Cerebellar nuclear complex (tissue), 1 donor: ENCODE measurements around the gene CABLES1.

Experiments
- DNase-seq, 2 experiments: peaks; one replicate each; lab custom pipeline; 2025; lab: John Stamatoyannopoulos, UW

The CABLES1 gene

DNA sequence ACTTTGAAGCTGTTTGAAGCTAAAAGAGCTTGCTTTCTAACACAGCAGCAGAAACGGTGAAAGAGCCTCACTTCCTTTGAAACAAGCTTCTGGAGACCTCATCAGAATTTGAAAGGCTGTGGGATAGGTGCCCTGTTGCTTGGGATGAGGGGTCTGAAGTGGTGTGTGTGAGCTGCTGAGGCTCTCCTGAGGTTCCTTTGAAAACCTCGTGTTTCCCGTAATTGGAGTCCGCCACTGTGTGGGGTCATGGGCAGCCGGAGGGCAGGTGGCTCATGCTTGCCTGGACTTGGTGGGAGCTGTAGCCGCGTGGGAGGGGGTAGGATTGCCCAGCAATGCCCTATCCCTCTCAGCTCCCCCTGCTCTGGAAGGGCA is 34.4 kb downstream of the CABLES1 start:
- DNase-seq = no peak

DNA sequence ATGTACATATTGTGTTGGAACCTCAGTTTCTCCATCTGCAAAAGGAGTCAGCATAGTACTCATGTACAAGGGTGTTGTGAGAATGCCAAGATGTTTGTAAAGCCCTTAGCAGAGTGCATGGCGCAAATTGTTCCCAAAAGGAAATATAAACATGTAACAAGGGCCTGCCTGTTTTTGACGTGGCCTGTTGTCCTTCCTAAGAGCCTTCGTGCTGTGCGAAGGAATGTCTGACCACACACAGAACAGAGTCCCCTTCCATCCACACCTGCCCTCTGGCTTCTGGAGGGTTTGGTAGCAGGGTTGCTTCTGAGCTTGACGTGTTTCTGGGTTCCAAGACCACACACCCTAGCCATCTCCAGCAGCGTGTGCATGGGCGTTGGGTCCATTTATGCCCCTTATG is 34.9 kb downstream of the CABLES1 start:
- DNase-seq = no peak

DNA sequence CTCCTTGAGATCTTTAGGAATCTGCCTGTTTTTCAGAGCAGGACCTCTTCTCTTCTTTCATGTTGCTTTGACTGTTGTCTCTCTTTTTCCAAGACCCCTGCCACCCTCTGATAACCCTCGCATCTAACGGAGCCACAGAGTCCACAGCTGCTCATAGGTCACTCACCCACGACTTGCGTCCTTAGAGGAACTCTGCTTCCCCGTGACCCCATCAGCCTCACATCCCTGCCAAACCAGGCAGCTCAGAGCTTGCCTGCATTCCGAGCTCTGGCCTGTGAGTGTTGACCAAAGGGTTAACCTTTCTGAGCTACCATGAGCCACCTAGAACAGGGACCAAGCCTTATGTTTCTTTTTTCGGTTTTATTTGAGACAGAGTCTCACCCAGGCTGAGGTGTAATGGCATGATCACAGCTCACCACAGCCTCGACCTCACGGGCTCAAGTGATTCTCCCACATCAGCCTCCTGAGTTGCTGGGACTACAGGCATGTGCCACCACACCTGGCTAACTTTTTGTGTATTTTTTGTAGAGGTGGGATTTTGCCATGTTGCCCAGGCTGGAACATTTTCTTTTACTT is 36.4 kb downstream of the CABLES1 start:
- DNase-seq = no peak

DNA sequence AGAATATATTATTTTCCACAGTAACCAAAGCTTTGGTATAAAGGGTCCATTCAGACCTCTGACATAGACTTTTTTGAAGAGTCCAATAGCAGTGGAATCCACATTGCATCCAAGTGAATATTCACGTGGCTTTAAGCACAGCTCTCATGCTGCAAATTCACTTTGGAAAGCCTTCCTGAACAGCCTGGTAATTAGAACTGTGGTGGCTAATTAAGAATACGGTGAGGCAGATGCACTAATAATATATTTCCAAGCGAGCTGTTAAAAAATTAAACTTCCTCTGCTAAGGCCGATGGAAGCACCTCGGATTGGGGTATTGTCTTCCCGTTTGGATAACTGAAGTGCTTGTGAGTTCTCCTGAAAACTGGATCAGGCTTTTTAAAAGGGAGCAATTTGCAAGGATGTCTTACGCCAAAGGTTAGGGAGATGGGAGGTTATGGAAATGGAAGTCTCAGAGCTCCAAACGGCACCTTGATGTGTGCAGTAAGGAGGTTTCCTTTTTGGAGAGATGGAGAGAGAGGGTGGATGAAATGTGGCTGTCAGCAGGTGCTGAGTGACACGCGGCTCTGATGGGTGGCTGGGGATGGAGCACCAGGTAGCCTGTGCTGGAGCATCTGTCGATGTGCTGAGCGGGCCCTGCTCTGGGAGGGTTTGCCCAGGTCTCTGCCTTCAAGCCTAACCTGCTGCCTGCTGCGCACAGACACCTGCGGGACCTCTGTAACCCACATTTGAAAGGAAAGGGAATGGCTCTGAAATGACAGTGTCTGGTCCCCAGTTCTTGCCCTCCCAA is 37.5 kb downstream of the CABLES1 start:
- no peak for DNase-seq

DNA sequence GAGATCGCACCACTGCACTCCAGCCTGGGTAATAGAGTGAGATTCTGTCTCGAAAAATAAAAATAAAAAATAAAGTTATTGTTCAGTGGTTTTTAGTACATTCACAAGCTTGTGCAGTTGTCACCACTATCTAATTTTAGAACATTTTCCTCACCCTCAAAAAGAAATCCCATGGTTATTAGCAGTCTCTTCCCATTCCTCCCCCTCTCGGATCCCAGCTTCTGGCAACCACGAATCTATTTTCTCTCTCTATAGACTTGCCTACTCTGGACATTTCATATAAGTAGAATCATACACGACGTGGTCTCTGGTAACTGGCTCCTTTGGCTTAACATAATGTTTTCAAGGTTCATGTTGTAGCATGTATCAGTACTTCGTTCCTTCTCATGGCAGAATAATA is 38.6 kb downstream of the CABLES1 start:
- no peak for DNase-seq

DNA sequence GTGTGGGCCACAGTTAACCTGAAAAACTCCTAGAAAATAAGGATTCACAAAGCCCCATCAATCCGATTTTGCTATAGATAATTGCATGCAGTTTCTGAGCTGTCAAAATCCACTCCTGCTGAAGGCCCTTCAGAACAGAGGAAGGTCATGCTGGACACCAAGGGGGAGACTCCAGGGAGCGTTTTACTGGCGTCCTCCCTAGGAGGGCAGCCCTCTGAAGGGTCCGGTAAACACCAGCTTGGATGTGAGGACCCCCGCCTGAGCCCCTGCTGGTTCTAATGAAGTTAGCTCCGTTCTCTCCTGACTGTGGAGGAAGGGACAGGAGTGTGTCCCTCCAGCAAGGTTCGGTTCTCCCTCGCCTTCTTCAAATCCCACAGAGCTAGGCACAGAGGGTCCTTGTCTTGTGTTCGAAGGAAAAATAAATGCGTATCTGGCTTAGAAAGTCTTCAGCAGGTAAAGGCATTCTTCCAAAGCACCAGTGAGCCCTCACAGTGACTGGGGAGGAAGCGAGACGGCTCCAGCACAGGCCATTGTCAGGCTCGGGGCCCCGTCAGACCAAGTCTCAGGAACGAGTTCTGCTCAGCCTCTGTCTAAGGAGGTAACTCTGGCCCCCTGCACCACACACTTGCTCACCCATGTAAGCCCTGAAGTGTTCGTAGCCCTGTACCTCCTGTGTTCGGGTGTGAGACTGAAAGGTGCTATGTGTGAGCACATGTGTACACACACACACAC is 41.6 kb downstream of the CABLES1 start:
- DNase-seq = no peak

DNA sequence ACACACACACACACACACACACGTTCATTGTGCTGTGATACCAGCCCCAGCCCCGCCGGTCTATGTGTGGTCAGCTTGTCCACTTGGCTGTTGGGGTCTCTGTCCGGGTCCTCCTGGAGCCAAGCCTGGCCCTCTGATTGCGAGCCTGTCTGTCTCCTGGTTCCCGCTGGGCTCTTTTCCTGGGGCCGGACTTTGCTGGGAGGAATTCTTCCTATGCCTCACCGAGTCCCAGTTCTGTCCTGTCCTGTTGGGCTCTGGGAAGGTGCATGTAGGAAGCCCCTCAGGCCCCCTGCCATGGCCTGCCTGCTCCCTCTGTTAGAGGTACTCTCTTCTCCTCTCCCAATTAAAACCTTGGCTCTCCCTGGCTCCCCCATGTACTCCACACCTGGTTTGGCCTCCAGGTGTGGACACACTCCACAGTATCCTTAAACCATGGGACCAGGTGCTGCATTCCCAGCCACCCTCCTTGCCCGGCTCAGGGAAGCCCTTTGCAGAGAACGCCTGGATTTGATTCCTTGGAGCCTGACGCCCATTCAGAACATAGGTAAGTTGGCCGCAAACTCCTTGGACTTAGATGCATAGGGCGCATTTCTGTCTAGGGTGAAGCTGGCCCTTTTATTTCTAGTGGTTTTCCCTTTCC is 42.3 kb downstream of the CABLES1 start:
- DNase-seq = no peak

DNA sequence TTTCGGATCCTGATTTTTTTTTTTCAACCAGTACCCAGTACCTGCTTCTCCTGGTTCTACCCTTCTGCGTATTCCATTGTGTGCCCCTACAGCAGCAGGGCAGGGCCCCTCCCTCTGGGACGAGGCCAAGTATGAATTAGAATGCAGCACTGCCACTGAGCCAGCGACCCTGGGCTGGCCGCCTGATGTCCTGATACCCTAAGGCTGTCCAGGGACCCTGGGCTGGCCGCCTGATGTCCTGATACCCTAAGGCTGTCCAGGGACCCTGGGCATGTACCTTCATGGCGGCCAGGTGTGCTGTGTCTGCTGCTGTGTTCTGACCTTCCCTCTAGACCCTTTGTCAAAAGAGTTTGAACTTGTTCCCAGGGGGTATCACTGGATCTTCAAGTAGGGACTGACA is 42.9 kb downstream of the CABLES1 start:
- DNase-seq = no peak

DNA sequence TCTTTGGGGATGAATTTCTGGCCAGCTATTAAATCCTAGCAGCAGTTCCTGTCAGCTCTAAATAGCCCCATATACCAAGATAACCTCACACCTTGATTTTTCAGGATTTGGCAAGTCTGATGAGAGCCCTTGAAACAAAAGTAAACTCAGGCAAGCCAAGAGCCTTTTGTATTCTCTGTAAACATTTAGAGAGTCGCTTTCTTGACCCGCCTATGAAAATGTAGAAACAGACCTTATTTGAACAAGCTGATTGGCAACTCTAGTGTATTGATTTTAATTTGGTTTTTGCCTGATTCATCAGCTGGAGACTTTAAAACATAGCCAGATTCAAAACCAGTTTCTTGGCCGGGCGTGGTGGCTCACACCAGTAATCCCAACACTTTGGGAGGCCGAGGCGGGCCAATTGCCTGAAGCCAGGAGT is 43.4 kb downstream of the CABLES1 start:
- no peak for DNase-seq

DNA sequence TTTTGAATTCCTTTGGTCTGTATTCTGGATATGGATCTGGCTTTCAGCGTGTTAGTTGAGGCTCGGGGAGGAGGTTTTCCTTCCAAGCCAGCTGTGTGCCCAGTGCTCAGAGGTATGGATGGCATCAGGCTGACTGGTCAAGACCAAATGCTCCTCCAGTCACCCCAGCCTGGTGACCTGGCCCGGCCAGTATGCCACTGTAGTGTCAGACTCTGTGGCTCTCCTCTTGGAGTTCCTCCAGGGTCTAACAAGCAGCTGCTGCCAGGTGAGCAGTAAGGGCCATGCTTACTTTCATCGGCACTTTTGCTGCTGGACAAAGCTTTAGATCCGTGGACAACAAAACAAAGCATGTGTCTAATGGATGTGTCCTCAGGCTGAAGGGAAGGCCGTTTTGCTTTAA is 44.1 kb downstream of the CABLES1 start:
- DNase-seq = no peak

DNA sequence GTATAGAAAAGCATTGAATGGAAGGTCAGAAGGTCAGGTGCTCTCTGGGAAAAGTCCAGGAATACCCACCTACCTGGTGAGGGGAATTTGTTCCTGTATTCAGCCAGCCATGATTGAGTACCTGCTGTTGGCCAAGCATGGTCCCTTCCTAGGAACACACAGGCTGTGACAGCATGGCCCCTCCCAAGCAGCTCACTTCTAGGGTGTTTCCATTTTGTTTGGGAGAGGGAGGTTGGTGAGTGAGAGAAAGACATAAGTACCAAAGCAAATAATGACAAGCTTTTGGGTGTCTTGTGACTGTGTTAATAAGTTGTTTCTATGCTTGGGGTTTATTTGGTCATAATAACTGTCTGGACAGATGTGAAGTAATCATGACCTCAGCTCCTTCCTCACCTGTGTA is 46.3 kb downstream of the CABLES1 start:
- no peak for DNase-seq

DNA sequence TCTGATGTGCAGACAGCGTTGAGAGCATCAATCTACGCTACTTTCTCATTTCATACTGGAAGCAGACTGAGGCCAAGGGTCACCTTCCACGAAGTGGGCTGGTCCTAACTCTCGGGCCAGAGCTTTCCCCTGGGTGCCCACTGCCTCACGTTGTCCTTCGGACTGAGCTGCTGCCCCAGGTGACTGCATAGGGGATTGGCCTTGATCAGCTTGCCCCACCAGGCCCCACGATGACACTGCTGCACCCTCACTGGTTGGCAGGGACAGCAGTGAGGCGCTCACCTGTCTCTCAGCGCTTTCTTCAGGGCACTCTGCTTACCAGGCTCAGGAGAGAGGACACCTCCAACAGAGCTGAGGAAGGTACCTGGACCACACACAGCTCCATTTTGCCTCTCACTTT is 47.3 kb downstream of the CABLES1 start:
- no peak for DNase-seq

DNA sequence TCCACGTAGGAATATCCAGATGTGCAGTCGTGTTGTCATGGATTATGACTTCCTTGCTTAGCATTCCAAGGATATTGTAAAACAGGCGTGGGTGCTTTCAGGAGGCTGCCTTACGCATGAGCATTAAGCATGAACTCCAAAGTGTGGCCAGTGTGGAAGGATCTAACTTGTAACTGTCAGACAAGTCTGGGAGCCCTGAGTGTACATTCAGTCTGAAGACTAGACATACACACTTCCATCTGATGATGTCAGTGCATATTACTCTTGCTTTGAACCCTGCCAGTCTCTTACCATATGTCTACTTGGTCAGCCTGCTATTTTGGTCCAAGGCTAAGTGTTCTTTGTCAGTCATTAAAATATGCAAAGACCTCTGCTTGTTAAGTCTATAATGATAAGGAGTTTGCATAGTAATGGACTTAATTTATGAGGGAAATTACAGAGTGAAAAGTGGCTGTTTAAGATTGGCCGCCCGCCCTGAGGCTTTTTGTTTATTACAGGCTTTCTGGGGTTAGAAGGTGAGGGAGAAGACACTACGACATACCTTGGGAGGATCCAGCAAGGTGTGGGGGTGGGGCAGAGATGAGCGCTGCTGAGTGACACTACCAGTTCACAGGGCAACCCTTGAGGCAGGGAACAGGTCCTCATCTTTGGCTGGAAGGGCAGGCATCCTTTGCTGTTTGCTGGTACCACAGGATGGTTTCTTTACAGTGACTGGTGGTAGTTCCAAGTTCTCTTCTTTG is 48.3 kb downstream of the CABLES1 start:
- DNase-seq = no peak

DNA sequence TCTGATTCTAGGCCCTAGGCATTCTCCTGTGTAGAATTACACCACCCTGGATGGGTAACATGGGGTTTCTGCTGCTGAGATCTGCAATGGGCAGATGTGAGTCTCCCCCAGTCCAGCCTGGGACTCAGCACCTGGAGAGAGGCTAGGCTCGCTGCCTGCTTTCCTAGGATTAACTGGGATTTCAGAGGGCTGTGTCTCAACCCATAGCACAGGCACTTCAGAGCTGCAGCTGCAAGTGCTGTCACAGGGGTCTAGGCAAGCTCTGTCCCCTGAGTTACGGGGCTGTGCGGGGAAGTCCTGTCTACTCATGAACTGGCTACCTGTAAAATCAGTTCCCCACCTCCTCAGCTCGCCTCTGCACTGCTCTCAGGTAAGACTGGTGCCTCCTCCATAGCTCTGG is 51.5 kb downstream of the CABLES1 start:
- no peak for DNase-seq

DNA sequence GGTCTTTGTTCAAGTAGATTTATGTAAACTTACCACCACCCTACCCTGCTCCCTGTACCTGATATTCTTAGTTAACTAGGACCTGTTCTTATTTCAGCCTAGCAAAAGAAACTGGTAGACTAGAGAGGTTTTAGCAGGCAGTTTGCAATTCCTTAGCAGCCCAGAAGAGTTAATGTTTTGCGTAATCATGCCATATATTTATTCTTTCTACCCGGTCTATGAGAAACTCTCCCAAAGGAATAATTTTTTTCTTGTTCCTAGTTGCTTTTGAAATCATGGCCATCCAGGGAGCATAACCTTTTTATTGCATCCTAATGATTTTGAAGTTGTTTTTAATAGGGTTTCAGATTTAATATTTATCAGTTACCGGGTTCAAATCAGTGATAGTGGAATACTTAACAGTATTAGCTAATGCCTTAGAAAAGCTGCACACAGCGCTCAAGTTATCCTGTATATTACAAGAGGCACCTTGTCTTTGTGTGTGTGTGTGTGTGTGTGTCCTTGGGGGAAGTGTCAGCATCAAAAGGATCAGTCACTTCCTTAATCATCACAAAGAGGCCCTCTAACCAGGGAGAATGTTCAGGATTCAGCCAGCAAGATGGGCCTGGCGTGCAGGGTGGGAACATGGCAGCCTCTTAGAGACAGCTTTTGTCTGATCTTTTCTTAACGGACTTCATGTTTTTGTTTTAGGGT is 52.9 kb downstream of the CABLES1 start:
- no peak for DNase-seq

DNA sequence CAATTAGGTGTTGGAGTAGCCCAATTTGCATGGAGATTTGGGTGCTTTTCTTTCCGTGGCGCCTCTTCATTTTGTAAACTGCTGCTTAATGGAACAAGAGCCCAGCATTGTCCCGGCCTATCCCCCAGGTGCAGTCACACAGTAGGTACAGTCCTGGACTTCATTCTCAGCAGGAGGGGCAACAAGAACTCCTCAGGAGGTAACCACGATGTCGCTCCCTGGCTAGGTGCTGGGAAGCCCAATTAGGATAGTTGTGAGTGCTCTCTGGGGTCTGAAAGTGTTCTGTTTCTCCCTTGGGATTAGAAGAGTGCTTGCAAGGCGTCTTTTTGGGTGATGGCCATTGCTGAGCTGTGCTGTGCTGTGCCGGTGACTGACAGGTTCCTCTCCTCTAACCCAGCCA is 53.8 kb downstream of the CABLES1 start:
- no peak for DNase-seq

DNA sequence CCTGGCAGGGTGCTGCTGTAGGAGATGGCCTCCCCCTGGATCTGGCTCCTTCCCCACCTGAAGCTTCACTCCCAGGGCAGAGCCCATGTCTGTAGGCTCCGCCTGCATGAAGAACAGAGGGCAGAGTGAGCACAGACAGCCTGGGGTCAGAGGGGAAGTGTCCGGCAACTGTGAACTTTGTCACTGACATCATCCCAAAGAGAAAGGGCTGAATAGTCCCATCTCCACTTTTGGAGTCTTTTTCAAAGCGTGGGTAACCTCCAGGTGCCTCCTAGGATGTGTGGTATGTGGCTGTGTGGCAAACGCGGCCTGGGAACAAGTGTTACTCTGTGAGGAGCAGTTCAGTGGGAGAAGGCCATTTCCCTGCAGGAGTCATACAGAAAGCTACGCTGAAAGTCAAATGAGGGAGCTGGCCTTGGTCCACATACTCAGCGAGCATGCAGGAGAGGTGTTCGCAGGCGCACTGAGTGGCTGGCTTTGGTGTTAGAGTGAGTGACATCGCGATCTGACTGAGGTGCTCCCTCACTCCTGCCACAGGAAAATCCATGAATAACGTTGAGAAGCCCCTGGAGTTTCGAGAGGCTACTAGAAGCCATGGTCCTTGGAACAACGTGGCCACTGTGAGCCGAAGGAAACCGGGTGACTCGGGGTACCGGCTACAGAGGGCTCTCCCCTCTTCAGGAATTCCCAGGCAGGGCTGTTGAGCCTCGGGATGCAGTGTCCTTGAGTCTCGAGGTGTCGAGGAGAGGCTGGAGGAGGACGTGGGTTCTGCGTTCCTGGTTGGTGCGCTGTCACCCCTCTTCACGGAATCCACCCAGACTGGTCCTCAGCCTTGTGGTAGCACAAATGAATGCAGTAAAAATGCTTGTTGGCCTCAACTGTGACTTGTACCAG is 54.7 kb downstream of the CABLES1 start:
- no peak for DNase-seq

DNA sequence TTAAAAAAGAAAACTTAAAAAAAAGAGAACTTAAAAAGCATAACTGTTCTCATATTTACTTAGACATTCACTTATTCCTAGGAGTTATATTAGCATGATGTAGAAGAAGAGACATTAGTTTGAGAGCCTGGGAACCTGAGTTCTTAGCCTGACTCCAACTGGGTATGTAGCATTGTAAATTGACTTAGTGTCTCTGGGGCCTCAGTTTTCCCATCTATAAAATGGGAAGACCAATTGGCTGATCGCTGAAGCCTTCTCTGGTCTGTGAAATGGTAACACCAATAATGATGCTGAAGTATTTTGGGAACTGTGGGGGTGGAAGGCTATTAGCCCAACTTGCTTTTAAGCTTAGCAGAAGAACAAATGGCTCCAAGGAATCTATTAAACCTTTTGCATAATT is 55.9 kb downstream of the CABLES1 start:
- DNase-seq = no peak

DNA sequence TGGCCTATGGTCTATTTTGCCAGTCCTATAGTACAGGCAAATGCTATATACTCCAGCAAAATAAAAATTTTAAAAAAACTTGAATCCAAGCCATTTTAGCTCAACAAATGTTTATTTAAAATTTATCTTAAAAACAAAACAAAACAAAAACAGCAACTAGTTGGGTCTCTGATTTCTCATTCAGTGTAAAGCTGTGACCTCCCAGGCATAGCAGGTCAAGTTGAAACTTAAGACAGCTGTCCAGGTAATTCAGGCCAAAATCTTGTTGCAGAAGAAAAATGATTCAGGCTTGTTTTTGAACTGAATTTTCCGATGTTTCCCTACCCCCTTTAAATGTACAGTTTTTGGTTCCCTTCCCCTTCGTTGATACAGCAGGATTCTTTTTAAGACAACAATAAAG is 58.5 kb downstream of the CABLES1 start:
- no peak for DNase-seq
